Nephron progenitor cell (in vitro differentiated cells): Measurements from ENCODE around the gene SNRPA1.

Experiments
- DNase-seq: peaks from one replicate; pipeline ENCODE4 v3.0.0; 2021
- H3K27ac Mint-ChIP-seq: 2 replicates; pipeline ENCODE4 v1.8.0; 2021; ENCODE audit warnings: mild to moderate bottlenecking, moderate library complexity, mixed read lengths
- H3K27me3 Mint-ChIP-seq: 2 replicates; pipeline ENCODE4 v1.8.0; 2021; ENCODE audit warnings: mild to moderate bottlenecking, low read depth, mixed read lengths; ENCODE audit not compliant: poor library complexity
- H3K36me3 Mint-ChIP-seq: 2 replicates; pipeline ENCODE4 v1.8.0; 2021; ENCODE audit warnings: low read depth, mixed read lengths
- H3K4me1 Mint-ChIP-seq: 2 replicates; pipeline ENCODE4 v1.8.0; 2021; ENCODE audit warnings: mixed read lengths
- H3K4me3 Mint-ChIP-seq: 2 replicates; pipeline ENCODE4 v1.8.0; 2021; ENCODE audit warnings: mild to moderate bottlenecking, moderate library complexity, mixed read lengths
- H3K9me3 Mint-ChIP-seq: 2 replicates; pipeline ENCODE4 v1.8.0; 2021; ENCODE audit warnings: mild to moderate bottlenecking, moderate library complexity, mixed read lengths
- TF ChIP-seq, protein P1 (sequence below): fragments of 200-600 bp; sonication (generic); IDR thresholded peaks from 2 replicates; pipeline ENCODE4 v1.5.0; 2021; ENCODE audit warnings: antibody characterized with exemption

SNRPA1 gene

DNA sequence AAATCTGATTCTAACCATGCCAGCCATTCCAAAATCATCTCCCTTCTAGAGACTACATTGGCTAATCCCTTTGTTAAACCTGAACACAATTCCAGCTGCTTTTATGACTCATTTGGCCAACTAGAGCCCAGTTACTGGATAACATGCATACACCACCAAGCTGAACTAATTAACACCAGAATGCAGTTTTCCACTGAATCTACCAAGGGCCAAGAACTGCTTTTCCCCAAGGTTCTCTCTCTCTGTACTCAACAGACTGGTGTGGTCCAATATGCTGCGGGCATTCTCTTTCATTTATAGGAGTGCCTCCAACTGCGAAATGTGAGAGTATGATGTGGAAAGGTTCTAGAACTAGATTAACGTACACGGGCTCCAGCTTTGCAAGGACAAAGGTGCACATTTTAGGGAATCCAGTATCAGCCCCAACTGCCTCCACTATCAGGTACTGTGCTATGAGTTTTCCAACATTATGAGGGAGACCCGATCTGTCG, 44.7 kb downstream of the SNRPA1 start:
- Mint-ChIP-seq H3K27me3 (no peaks in the 10 kb centered on the region), H3K4me3 (peak overlapping the region; percentile 92), H3K9me3 (no peaks in the 10 kb centered on the region), H3K4me1 (peaks cover 63% of the 10 kb centered on the region), H3K36me3 (peaks cover 28% of the 10 kb centered on the region), H3K27ac (peak overlapping the region; percentile 88)
- no peak for DNase-seq
- TF ChIP-seq, protein P1, sequence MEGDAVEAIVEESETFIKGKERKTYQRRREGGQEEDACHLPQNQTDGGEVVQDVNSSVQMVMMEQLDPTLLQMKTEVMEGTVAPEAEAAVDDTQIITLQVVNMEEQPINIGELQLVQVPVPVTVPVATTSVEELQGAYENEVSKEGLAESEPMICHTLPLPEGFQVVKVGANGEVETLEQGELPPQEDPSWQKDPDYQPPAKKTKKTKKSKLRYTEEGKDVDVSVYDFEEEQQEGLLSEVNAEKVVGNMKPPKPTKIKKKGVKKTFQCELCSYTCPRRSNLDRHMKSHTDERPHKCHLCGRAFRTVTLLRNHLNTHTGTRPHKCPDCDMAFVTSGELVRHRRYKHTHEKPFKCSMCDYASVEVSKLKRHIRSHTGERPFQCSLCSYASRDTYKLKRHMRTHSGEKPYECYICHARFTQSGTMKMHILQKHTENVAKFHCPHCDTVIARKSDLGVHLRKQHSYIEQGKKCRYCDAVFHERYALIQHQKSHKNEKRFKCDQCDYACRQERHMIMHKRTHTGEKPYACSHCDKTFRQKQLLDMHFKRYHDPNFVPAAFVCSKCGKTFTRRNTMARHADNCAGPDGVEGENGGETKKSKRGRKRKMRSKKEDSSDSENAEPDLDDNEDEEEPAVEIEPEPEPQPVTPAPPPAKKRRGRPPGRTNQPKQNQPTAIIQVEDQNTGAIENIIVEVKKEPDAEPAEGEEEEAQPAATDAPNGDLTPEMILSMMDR, result no peak

DNA sequence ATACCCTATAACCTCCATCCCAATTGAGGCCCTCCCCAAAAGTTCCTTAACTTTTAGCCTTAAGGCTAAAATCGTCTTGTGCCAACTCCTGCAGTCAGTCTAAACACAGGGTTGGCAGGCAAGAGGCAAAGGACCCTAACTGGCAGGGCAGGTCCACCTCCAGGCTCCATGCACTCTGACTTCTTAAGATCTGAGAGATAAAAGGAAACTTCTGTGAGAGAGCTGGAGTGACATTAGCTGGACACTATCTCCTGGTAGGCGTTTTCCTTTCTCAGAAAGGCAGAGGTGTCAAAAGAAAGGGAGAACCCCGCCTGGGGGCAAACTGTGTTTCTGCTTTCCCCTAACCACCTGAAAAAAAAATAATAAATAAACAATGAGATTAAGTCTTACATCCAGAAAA, 46.8 kb downstream of the SNRPA1 start:
- Mint-ChIP-seq H3K27ac (no peak overlapping the region), H3K36me3 (peaks cover 33% of the 10 kb centered on the region), H3K4me1 (peaks cover 80% of the 10 kb centered on the region), H3K27me3 (no peaks in the 10 kb centered on the region), H3K4me3 (peak overlapping the region; percentile 25), H3K9me3 (no peaks in the 10 kb centered on the region)
- no peak for DNase-seq
- TF ChIP-seq, protein P1, result no peak

GRCh38 chr15:101246824-101247745, 48.0 kb downstream of the SNRPA1 start:
- Mint-ChIP-seq H3K9me3 (no peaks in the 10 kb centered on the region), H3K36me3 (peaks cover 37% of the 10 kb centered on the region), H3K4me1 (peaks cover 72% of the 10 kb centered on the region), H3K27ac (peak overlapping the region; percentile 48), H3K27me3 (no peaks in the 10 kb centered on the region), H3K4me3 (no peak overlapping the region)
- TF ChIP-seq, protein P1, result no peak
- DNase-seq, result no peak

DNA sequence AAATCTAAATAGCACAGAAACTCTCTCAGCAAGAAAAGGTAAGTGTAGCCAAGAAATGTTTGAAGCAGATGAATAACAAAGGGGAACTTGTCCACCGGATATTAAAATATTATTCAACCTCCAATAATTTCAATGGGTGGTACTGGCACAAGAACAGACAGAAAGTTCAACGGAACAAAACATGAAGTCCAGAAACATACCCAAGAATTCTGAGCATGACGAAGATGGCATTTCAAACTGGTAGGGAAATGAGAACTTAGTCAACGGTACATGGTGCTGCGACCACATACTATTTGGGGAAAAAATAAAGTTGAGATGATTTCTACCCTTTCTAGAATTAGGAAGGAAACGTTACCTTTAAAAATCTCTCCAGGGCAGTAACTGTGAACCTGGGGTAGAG, 48.7 kb downstream of the SNRPA1 start:
- TF ChIP-seq, protein P1, result no peak
- H3K9me3 Mint-ChIP-seq, result no peaks in the 10 kb centered on the region
- DNase-seq, result no peak
- no peak overlapping the region for H3K27ac Mint-ChIP-seq
- no peak overlapping the region for H3K4me3 Mint-ChIP-seq
- H3K27me3 Mint-ChIP-seq, result no peaks in the 10 kb centered on the region
- H3K36me3 Mint-ChIP-seq, result peaks cover 41% of the 10 kb centered on the region
- peaks cover 72% of the 10 kb centered on the region for H3K4me1 Mint-ChIP-seq

DNA sequence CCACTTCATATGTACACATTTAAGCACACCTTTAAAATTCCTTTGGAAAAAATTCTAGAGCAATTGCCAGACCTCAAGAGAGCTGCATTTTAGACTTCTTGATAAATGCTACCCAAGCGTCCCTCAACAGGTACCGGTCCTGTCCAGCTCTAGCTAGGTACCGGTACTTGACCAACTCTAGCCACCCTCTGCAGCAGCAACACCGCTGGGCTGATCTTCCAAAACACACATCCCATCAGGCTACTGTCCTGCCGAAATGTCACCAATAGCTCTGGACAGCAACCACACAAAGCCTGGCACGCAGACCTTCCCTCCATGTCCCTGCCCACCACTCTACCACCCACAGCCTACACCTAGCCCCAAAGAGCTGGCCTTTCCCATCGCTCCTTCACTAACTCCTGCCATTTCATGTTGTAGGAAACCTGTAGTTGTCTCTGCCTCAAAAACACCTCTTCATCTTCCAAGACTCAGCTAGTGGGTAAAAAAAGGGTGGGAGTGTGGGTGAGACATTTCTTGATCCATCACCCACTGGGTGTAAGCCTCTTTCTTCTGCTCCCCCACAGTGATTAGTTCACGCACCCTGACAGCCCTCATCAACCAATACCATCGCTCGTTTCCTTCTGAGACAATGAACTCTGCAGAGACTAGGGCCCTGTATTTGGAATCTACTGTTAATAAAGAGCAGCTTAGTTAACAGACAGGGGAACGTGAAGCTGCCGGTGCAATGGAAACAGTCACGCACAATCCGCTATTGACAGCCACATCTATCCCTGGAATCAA, 50.0 kb downstream of the SNRPA1 start:
- Mint-ChIP-seq H3K27ac (no peak overlapping the region), H3K4me3 (no peak overlapping the region)

More for the DNA sequence above, 50.0 kb downstream of the SNRPA1 start:
- Mint-ChIP-seq H3K36me3 (peaks cover 41% of the 10 kb centered on the region), H3K9me3 (no peaks in the 10 kb centered on the region), H3K27me3 (no peaks in the 10 kb centered on the region), H3K4me1 (peaks cover 67% of the 10 kb centered on the region)
- no peak for DNase-seq
- TF ChIP-seq, protein P1, result no peak
